Body of pancreas (tissue), 4 donors: ENCODE results near the gene CLUH.

ENCODE experiments used
- CTCF ChIP-seq, 7 experiments: fragments of 450-650 bp in 4 of 7; fragments of 200-600 bp in 3 of 7; sonication (generic) in 3 of 7; IDR thresholded peaks; one replicate each; pipeline ENCODE4 v1.5.1; 2016 to 2019; ENCODE audit warnings: antibody characterized with exemption in 7 of 7
- POLR2A ChIP-seq, 3 donors: fragments of 450-650 bp; IDR thresholded peaks; one replicate each; pipeline ENCODE4 v1.6.1; 2016; ENCODE audit warnings: antibody characterized with exemption in 3 of 3, mild to moderate bottlenecking in 2 of 3

GRCh38 chr17:2719861-2720260 lies 8.3 kb upstream of the CLUH start:
- TF ChIP-seq CTCF (IDR thresholded peaks at IDR 0.05), result no peak
- TF ChIP-seq POLR2A (IDR thresholded peaks at IDR 0.05), result no peak
